ENCODE data around the gene UMOD. TPM values are rescaled to one million over a fixed set of nuclear protein-coding genes. Genes with fewer than 3 reads are reported as not detected.

UMOD gene
- total and polyA plus RNA-seq, 9 of the 15 experiments (the other 6 are each of a cell fraction or from before 2014, with no cell fraction given), result not detected

DNA sequence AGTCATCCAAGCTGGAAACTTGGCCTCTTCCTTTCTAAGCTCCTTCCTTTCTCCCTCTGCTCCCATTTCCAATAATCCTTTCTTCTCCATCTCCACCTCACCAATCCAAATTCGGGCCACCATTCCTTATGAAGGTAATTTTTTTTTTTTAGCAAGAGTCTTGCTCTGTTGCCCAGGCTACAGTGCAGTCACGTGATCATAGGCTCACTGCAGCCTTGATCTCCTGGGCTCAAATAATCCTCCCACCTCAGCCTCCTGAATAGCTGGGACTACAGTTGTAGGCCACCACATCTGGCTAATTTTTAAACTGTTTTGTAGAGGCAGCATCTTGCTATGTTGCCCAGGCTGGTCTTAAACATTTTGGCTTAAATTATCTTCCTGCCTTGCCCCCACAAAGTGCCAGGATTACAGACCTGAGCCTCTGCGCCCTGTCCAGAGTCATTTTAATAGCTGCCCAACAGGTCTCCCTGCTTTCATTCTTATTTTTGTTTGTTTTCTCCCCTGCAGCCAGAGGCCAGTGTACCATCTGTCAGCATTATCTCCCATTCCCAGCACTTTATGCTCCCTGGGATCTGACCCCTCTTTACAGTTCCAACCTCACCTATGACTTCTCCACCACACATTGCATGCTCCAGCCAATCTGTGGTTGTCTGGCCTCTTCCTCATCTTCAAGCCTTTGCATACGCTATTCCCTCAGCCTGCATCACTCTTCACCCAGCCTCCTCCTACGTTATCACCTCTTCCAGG is 22.9 kb downstream of the UMOD start:
- in situ Hi-C loops (cut with MboI), result no loop called here
- H3K4me2 ChIP-seq (ENCODE audit: insufficient read depth, low read length), result no peak overlapping the region
- 0% methylated on average over 5 of the region's 5 CpGs for whole genome bisulfite sequencing (ENCODE audit: insufficient coverage, low coverage, missing lambda C conversion rate)
- H3K27me3 ChIP-seq (ENCODE audit: control insufficient read depth in 2 of 2, insufficient read depth in 2 of 2, low read length in 2 of 2), result 0 out of 5 replicates have a peak, but pooled peaks cover 0 to 6% of the 10 kb centered on the region in 2 experiments
- H4K20me1 ChIP-seq (replicated peaks; ENCODE audit: control insufficient read depth, insufficient read depth, low read length), result no peaks in the 10 kb centered on the region
- no peak for DNase-seq (ENCODE audit: extremely low read depth in 1 of 4, low spot score in 3 of 4)
- H3K9me3 ChIP-seq (replicated peaks; ENCODE audit: control insufficient read depth, insufficient read depth, low read depth, low read length), result no peaks in the 10 kb centered on the region
- no peak for ATAC-seq
- TF ChIP-seq RFX1 (IDR thresholded peaks at IDR 0.05) (0 out of 2 replicates have a peak, but pooled peaks have one; percentile 7), RAD51 (IDR thresholded peaks at IDR 0.05; ENCODE audit: borderline replicate concordance, low read depth) (peak; percentile 41; the same call in 1 of the 2 replicates), PHF21A (IDR thresholded peaks at IDR 0.05; ENCODE audit: borderline replicate concordance, low read depth) (no peak)
- TF ChIP-seq, protein P1, sequence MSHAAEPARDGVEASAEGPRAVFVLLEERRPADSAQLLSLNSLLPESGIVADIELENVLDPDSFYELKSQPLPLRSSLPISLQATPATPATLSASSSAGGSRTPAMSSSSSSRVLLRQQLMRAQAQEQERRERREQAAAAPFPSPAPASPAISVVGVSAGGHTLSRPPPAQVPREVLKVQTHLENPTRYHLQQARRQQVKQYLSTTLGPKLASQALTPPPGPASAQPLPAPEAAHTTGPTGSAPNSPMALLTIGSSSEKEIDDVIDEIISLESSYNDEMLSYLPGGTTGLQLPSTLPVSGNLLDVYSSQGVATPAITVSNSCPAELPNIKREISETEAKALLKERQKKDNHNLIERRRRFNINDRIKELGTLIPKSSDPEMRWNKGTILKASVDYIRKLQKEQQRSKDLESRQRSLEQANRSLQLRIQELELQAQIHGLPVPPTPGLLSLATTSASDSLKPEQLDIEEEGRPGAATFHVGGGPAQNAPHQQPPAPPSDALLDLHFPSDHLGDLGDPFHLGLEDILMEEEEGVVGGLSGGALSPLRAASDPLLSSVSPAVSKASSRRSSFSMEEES (CRISPR knock-in tag; IDR thresholded peaks at IDR 0.05), result peak; percentile 77
- no peak overlapping the region for H3K9ac ChIP-seq (ENCODE audit: insufficient read depth in 1 of 2, low read depth in 2 of 2, low read length in 2 of 2)
- BruUV-seq (replicated peaks), result no TSS peak
- H3K9me1 ChIP-seq (ENCODE audit: control insufficient read depth, insufficient read depth, low read length), result no peaks in the 10 kb centered on the region
- CTCF ChIA-PET (ENCODE audit: low intra/inter-chr PET ratio), result no interaction called here
- H3K27ac ChIP-seq (ENCODE audit: extremely low read depth, low read depth, low read length), result no peak overlapping the region
- no peaks in the 10 kb centered on the region for H3K36me3 ChIP-seq (ENCODE audit: control insufficient read depth, insufficient read depth, low read length)
- H2AFZ ChIP-seq (ENCODE audit: low read depth, low read length), result no peak overlapping the region
- intact Hi-C loops (cut with micrococcal nuclease), result no loop called here
- H3K4me1 ChIP-seq (replicated peaks in 1 of 2; ENCODE audit: control insufficient read depth in 2 of 2, insufficient read depth in 2 of 2, low read length in 2 of 2), result no peaks in the 10 kb centered on the region
- no peaks in the 10 kb centered on the region for H3K79me2 ChIP-seq (ENCODE audit: control insufficient read depth, insufficient read depth, low read length)
- POLR2A ChIA-PET, result no interaction called here
- H3K4me3 ChIP-seq, result no peak overlapping the region
- no peak for FAIRE-seq
